Mucosa of descending colon (tissue), 3 donors: ENCODE data around the gene MST1. TPM values are rescaled to one million over a fixed set of nuclear protein-coding genes. Genes with fewer than 3 reads are reported as not detected.

Experiments used
- ATAC-seq: fragments of 200-7000 bp; cut with Tn5 transposase; one replicate; pipeline ENCODE4 v1.9.1; 2020; ENCODE audit warnings: mild to moderate bottlenecking, moderate library complexity
- DNase-seq, 3 donors: peaks; one replicate each; pipeline ENCODE4 v3.0.0-alpha.2; 2020
- H3K36me3 ChIP-seq: fragments of 200-600 bp; one replicate; pipeline ENCODE4 v1.8.0; 2021; ENCODE audit warnings: low read depth, mild to moderate bottlenecking
- H3K4me1 ChIP-seq: fragments of 200-600 bp; one replicate; pipeline ENCODE4 v1.8.0; 2021; ENCODE audit warnings: low read depth, mild to moderate bottlenecking
- H3K4me3 ChIP-seq: fragments of 200-600 bp; one replicate; pipeline ENCODE4 v1.8.0; 2021; ENCODE audit warnings: mild to moderate bottlenecking
- H3K9me3 ChIP-seq: fragments of 200-600 bp; one replicate; pipeline ENCODE4 v1.8.0; 2021; ENCODE audit warnings: mild to moderate bottlenecking
- CTCF ChIP-seq: fragments of 200-600 bp; IDR thresholded peaks from one replicate; pipeline ENCODE4 v1.8.0; 2022; ENCODE audit warnings: antibody characterized with exemption, mild to moderate bottlenecking
- intact Hi-C, 2 donors: fragments of 100-400 bp; cut with DNase I in 1 of 2; cut with micrococcal nuclease in 1 of 2; formaldehyde crosslinking; loops; one replicate each; pipeline versions ENCODE4 v1.11.0 to v1.11.1; 2022; cut with DNase I, micrococcal nuclease
- total RNA-seq, 3 donors: library from RNA; stranded (reverse); fragmentation: NEBNext Ultra II Directional in 2 of 3; extraction: Animal tissue kit (Norgen Biotek cat#: 25700) in 2 of 3; gene quantifications; one replicate each; pipeline versions ENCODE4 v1.2.1 to v1.2.4, GENCODE V29; 2021 to 2023
- donor health status: DM: no; HTN: no; CAD: no; lungs with moderate emphysema.
- donor health status: DM: no; HTN: no; CAD: no.
- donor health status: DM: no; HTN: yes; CAD: no.

Gene MST1
- total RNA-seq, 3 donors from 2014 or later, result 16.8 to 55.9 (median 18.8) TPM

- Histone ChIP-seq H3K4me3 (no peak overlapping the region), H3K4me1 (peaks cover 2% of the 10 kb centered on the region), H3K9me3 (no peaks in the 10 kb centered on the region), H3K36me3 (peaks cover 10% of the 10 kb centered on the region)
- no peak for TF ChIP-seq CTCF
- intact Hi-C loops, result no loop called here
- DNase-seq, result no peak
- ATAC-seq, result no peak
Observed at GRCh38 chr3:49681543-49681942, 7.7 kb downstream of the MST1 start.

GRCh38 chr3:49681232-49681522 is 8.1 kb downstream of the MST1 start:
- Histone ChIP-seq H3K9me3 (no peaks in the 10 kb centered on the region), H3K4me1 (peaks cover 2% of the 10 kb centered on the region), H3K4me3 (no peak overlapping the region), H3K36me3 (peaks cover 10% of the 10 kb centered on the region)
- no peak for TF ChIP-seq CTCF
- DNase-seq (no peak), ATAC-seq (no peak)
- intact Hi-C loops, result no loop called here

GRCh38 chr3:49680493-49681231 is 8.6 kb downstream of the MST1 start:
- Histone ChIP-seq H3K36me3 (peaks cover 10% of the 10 kb centered on the region), H3K4me1 (no peaks in the 10 kb centered on the region), H3K9me3 (no peaks in the 10 kb centered on the region), H3K4me3 (no peak overlapping the region)
- no peak for TF ChIP-seq CTCF
- intact Hi-C loops, result no loop called here
- ATAC-seq, result no peak
- no peak for DNase-seq

GRCh38 chr3:49675912-49676311 is 13.4 kb downstream of the MST1 start:
- Histone ChIP-seq H3K4me3 (no peak overlapping the region), H3K9me3 (no peaks in the 10 kb centered on the region), H3K36me3 (no peaks in the 10 kb centered on the region), H3K4me1 (peaks cover 13% of the 10 kb centered on the region)
- intact Hi-C loops, result no loop called here
- no peak for DNase-seq
- ATAC-seq, result no peak
- TF ChIP-seq CTCF, result no peak

GRCh38 chr3:49674497-49674983 is 14.7 kb downstream of the MST1 start:
- TF ChIP-seq CTCF, result no peak
- peak; percentile 36 for ATAC-seq
- H3K4me1 ChIP-seq, result peaks cover 13% of the 10 kb centered on the region
- no peaks in the 10 kb centered on the region for H3K9me3 ChIP-seq
- intact Hi-C loops, result loop anchor here in 1 of 2 donors (5.0 kb wide), 1 partner anchor 132 kb away; no protein-coding TSS in a partner anchor
- no peaks in the 10 kb centered on the region for H3K36me3 ChIP-seq
- H3K4me3 ChIP-seq, result peak overlapping the region; percentile 85
- DNase-seq, result peak in 2 of 3 donors; percentile 58 to 77
